ENCODE data around the gene INS.

The INS gene

GRCh38 chr11:2142300-2142759 lies 18.7 kb downstream of the INS start:
- H3K4me3 ChIP-seq (replicated peaks; ENCODE audit: insufficient read depth, low read length) = no peak overlapping the region

GRCh38 chr11:2140411-2141400 lies 20.3 kb downstream of the INS start:
- no peak overlapping the region for H3K27ac ChIP-seq (replicated peaks)
- TF ChIP-seq POLR2AphosphoS5 (IDR thresholded peaks at IDR 0.05; ENCODE audit: low read depth) (no peak), GABPA (IDR thresholded peaks at IDR 0.05; ENCODE audit: low read depth) (no peak), REST (IDR thresholded peaks at IDR 0.05; ENCODE audit: insufficient replicate concordance, low read depth) (no peak), CTCF (IDR thresholded peaks at IDR 0.05; ENCODE audit: insufficient read depth, low read length) (no peak), SPI1 (IDR thresholded peaks at IDR 0.05; ENCODE audit: borderline replicate concordance, low read depth) (no peak)
- H3K4me3 ChIP-seq (replicated peaks; ENCODE audit: insufficient read depth, low read length) = no peak overlapping the region
- no peak for DNase-seq (ENCODE audit: low read depth in 1 of 2, low spot score in 1 of 2)
- peaks cover 74% of the 10 kb centered on the region for H3K27me3 ChIP-seq (ENCODE audit: insufficient read depth, poor library complexity, severe bottlenecking)

More at GRCh38 chr11:2142300-2142759, 18.7 kb downstream of the INS start:
- no peak for DNase-seq (ENCODE audit: low read depth in 1 of 2, low spot score in 1 of 2)
- H3K27ac ChIP-seq (replicated peaks) = no peak overlapping the region
- TF ChIP-seq REST (IDR thresholded peaks at IDR 0.05; ENCODE audit: insufficient replicate concordance, low read depth) = no peak
- no peak for TF ChIP-seq POLR2AphosphoS5 (IDR thresholded peaks at IDR 0.05; ENCODE audit: low read depth)
- no peak for TF ChIP-seq SPI1 (IDR thresholded peaks at IDR 0.05; ENCODE audit: borderline replicate concordance, low read depth)
- no peak for TF ChIP-seq GABPA (IDR thresholded peaks at IDR 0.05; ENCODE audit: low read depth)
- no peak for TF ChIP-seq CTCF (IDR thresholded peaks at IDR 0.05; ENCODE audit: insufficient read depth, low read length)
- peaks cover 74% of the 10 kb centered on the region for H3K27me3 ChIP-seq (ENCODE audit: insufficient read depth, poor library complexity, severe bottlenecking)

- DNase-seq (ENCODE audit: low read depth in 1 of 2, low spot score in 1 of 2) = no peak
- TF ChIP-seq CTCF (IDR thresholded peaks at IDR 0.05; ENCODE audit: insufficient read depth, low read length) (no peak), SPI1 (IDR thresholded peaks at IDR 0.05; ENCODE audit: borderline replicate concordance, low read depth) (no peak), POLR2AphosphoS5 (IDR thresholded peaks at IDR 0.05; ENCODE audit: low read depth) (no peak)
- no peak overlapping the region for H3K4me3 ChIP-seq (replicated peaks; ENCODE audit: insufficient read depth, low read length)
- peaks cover 70% of the 10 kb centered on the region for H3K27me3 ChIP-seq (ENCODE audit: insufficient read depth, poor library complexity, severe bottlenecking)
- no peak overlapping the region for H3K27ac ChIP-seq (replicated peaks)
These were observed 21.2 kb downstream of the INS start for GRCh38 chr11:2139621-2140337.
